Muscle layer of colon (tissue), 2 donors: ENCODE measurements around the gene DLK1.

Experiments used
- H3K27ac ChIP-seq: one replicate; pipeline ENCODE4 v1.7.0; 2013; ENCODE audit warnings: low read depth, mild to moderate bottlenecking, low read length, moderate library complexity
- H3K27me3 ChIP-seq, 2 donors: one replicate each; pipeline ENCODE4 v1.7.0; 2013; ENCODE audit warnings: low read length in 2 of 2, mild to moderate bottlenecking in 2 of 2; ENCODE audit not compliant: insufficient read depth in 2 of 2, control insufficient read depth in 1 of 2
- H3K36me3 ChIP-seq: one replicate; pipeline ENCODE4 v1.7.0; 2013; ENCODE audit warnings: mild to moderate bottlenecking, low read length; ENCODE audit not compliant: insufficient read depth
- H3K4me1 ChIP-seq: one replicate; pipeline ENCODE4 v1.7.0; 2013; ENCODE audit warnings: mild to moderate bottlenecking, low read length; ENCODE audit not compliant: insufficient read depth
- H3K4me3 ChIP-seq, 2 donors: one replicate each; pipeline ENCODE4 v1.7.0; 2013; ENCODE audit warnings: low read length in 2 of 2, low read depth in 1 of 2, mild to moderate bottlenecking in 1 of 2, moderate library complexity in 1 of 2
- H3K9ac ChIP-seq: one replicate; pipeline ENCODE4 v1.7.0; 2013; ENCODE audit warnings: low read length
- H3K9me3 ChIP-seq: one replicate; pipeline ENCODE4 v1.7.0; 2013; ENCODE audit warnings: mild to moderate bottlenecking, low read length
- donor health status: abdominal sarcoma.
- donor health status: Adenocarcinoma of cecum.

DLK1 gene

DNA sequence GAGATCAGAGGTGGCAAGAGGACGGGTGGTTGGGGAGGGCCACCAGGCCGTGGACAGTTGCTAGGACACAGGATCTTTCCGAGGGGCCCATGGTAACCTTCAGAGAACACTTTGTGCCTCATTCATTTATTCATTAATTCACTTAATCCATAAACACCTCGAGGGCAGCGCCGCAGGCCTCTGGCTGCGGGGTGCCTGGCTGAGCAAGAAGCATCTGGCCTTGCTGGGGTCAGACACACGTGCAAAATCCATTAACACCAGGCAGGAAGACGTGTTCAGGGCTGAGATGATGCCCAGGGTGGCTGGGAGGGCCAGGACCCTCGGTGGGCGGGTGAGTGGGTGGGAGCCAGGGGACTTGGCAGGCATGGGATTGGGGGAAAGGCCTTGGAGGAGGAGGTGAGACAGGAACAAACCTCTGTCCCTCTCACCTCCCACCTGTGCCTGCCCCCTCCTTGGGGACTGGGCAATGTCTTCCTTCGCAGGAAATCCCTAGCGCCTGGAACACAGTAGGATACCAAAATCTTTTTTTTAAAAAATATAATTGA lies 6.6 kb upstream of the DLK1 start:
- no peak overlapping the region for H3K4me3 ChIP-seq
- no peaks in the 10 kb centered on the region for H3K4me1 ChIP-seq
- no peaks in the 10 kb centered on the region for H3K9me3 ChIP-seq
- H3K27me3 ChIP-seq, result peaks cover 0 to 11% of the 10 kb centered on the region in 2 donors
- H3K36me3 ChIP-seq, result no peaks in the 10 kb centered on the region
- no peak overlapping the region for H3K27ac ChIP-seq
- no peak overlapping the region for H3K9ac ChIP-seq

DNA sequence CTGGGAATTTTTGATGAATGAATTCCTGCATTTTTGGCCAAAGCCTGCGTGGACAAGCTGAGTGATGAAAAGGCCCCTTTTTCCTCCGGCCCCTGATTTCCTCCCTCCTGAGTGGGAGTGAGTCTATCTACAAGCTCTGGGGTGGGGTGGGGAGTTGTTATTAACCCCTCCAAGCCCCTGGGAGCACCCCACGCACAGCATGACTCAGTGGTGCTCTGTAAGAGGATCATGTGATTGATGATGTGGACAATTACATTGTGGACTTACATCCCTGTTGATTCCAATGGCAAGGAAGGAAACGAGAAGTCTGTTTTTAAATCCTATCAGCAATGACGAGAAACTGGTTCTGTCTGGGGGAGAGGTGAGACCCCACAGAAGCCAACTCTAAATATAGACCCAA lies 5.1 kb upstream of the DLK1 start:
- H3K27ac ChIP-seq, result no peak overlapping the region
- no peak overlapping the region for H3K4me3 ChIP-seq
- H3K4me1 ChIP-seq, result no peaks in the 10 kb centered on the region
- H3K36me3 ChIP-seq, result no peaks in the 10 kb centered on the region
- H3K27me3 ChIP-seq, result peaks cover 0 to 23% of the 10 kb centered on the region in 2 donors
- H3K9me3 ChIP-seq, result no peaks in the 10 kb centered on the region
- H3K9ac ChIP-seq, result no peak overlapping the region

DNA sequence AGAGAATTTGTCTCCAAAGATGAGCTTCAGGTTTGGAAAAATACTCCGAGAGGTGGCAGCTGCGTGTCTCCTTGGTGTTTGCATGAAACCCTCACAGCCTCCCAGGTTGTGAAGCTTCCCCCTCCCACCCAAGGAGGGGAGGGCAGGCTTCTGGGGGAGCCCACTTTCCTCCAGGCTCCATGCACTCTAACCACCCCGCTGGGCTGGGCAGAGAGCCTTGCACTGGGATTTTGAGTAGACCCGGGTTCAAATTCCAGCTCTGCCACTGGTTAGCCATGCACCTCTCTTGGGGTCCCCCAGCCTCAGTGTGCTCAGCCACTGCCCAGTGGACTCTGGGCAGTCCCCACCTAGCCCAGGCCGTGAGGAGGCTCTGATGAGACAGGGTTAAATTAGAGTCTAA lies 4.3 kb upstream of the DLK1 start:
- no peaks in the 10 kb centered on the region for H3K36me3 ChIP-seq
- H3K4me3 ChIP-seq, result no peak overlapping the region
- H3K4me1 ChIP-seq, result no peaks in the 10 kb centered on the region
- H3K9me3 ChIP-seq, result no peaks in the 10 kb centered on the region
- no peak overlapping the region for H3K27ac ChIP-seq
- no peak overlapping the region for H3K9ac ChIP-seq
- peaks cover 0 to 28% of the 10 kb centered on the region in 2 donors for H3K27me3 ChIP-seq

DNA sequence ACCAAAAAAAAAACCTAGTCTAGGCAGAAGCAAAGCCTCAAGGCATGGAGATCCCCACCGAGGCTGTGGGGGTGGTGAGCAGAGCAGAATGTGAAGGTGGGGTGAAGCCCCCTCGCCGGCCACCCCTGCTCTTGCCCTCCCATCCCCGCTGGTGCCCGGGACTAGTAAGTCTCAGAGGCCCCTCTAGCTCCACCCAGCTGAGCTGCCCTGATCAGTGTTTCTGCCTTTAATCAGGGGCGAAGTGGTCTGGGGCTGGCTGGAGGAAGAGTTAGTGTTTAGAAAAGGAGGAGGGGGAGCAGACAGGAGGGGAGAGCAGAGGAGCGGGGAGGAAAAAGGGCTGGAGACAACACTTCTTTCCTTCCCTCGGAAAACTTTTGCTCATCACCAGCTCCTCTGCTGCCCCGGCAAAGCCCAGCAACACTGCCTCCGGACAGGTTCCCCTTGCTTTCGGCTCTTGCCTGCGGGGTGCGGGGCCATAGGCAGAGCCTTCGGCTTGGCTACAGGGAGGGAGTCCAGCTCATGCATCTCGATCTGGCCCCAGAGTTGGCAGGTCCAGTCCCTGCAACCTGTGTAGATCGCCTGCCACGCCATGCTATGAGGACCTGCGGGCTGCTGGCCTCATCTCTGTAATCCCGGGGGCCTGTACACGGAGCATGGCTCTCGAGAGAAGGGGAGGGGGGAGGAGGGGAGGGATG lies 3.4 kb upstream of the DLK1 start:
- Histone ChIP-seq H3K9me3 (no peaks in the 10 kb centered on the region), H3K36me3 (no peaks in the 10 kb centered on the region), H3K27me3 (peaks cover 7 to 32% of the 10 kb centered on the region in 2 donors), H3K9ac (no peak overlapping the region), H3K4me1 (no peaks in the 10 kb centered on the region), H3K4me3 (no peak overlapping the region), H3K27ac (no peak overlapping the region)

DNA sequence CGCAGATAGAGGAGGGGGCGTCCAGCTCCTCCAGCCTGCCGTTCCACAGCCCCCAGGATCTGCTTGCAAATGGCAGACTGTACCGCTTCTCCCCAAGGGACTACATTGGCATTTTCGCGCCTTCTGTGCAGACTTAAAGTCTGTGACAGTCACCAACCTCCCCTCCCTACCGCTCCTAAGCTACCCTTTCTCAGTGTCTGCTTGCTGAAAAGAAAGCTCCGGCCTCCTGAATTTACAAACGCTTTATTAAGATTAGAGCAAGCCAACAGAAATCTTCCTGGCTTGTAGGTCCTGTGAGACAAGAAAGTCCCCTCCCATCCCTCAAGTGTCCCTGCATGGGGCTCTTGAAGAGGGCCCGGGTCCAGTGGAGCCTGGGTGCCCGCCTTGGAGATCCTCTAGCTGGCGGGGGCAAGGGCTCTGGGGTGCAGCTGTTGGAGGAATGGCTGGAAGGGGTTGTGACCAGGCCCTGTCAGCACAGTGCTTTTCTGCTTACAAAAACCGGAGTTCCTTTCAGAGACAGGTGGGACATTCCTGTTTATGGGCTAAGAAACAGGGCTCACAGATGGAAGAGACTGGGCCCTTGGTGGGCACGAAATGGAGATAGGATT lies 2.8 kb upstream of the DLK1 start:
- no peaks in the 10 kb centered on the region for H3K36me3 ChIP-seq
- H3K4me1 ChIP-seq, result no peaks in the 10 kb centered on the region
- no peaks in the 10 kb centered on the region for H3K9me3 ChIP-seq
- no peak overlapping the region for H3K27ac ChIP-seq
- peaks cover 7 to 29% of the 10 kb centered on the region in 2 donors for H3K27me3 ChIP-seq
- H3K9ac ChIP-seq, result no peak overlapping the region
- H3K4me3 ChIP-seq, result no peak overlapping the region

DNA sequence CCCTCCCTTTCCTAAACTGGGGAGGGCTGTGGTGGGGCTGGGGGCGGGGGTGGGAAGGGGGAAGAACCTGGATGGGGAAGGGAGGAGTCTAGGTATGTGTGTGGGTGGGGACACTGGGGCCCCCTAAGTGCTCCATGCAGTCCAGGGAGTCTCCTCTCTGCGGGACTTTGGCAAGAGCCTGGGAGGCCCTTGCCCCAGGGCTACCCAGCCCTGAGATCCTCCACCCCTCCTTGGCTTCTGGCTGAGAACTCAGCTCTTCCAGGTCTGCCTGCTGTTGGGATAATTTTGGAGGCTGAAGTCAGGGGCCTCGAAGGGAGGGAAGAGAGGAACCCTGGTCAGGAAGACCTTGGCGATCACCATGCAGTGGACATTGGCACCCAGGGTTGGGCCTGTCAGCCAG lies 2.2 kb upstream of the DLK1 start:
- Histone ChIP-seq H3K27ac (no peak overlapping the region), H3K4me1 (no peaks in the 10 kb centered on the region), H3K9me3 (no peaks in the 10 kb centered on the region), H3K36me3 (no peaks in the 10 kb centered on the region), H3K9ac (no peak overlapping the region), H3K27me3 (peaks cover 7 to 29% of the 10 kb centered on the region in 2 donors), H3K4me3 (no peak overlapping the region)

DNA sequence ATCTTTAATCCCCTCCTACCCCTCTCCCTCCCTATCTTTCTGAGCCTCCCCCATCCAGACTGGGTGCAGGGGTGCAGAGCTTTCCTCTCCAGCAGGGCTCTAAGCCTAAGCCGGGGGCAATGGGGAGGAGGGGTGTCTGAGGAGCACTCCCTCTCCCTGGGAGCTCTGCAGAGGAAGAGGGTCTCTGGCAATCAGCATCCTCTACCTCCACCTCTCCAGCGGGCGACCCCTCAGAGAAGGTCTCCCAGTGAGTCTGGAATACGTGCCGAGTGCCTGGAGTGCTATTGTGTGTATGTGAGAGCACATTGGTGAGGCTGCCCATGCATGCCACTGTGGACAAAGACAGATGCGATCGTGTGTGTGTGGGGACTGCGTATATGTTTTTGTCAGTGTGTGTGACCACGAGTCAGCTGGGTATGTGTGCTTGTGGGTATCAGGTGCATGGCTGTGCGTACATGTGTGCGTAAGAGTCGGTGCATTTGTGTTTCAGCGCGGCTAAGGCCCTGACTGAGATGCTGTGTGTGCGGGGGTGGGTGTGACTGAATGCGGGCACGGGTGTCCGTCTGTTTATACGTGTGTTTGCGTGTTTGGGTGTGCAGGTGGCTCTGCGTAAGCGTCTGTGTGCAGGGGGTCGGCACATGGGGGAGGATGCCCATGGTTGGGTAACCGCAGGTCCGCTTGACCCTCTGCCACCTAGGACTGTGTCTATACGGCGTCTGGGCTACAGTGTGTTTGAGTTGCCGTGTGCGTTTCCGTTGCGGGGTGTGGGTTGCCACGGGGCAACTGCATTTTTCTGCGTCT lies 905 bp upstream of the DLK1 start:
- no peak overlapping the region for H3K9ac ChIP-seq
- H3K27ac ChIP-seq, result no peak overlapping the region
- H3K4me3 ChIP-seq, result no peak overlapping the region
- no peaks in the 10 kb centered on the region for H3K4me1 ChIP-seq
- no peaks in the 10 kb centered on the region for H3K36me3 ChIP-seq
- peaks cover 7 to 30% of the 10 kb centered on the region in 2 donors for H3K27me3 ChIP-seq
- H3K9me3 ChIP-seq, result no peaks in the 10 kb centered on the region

DNA sequence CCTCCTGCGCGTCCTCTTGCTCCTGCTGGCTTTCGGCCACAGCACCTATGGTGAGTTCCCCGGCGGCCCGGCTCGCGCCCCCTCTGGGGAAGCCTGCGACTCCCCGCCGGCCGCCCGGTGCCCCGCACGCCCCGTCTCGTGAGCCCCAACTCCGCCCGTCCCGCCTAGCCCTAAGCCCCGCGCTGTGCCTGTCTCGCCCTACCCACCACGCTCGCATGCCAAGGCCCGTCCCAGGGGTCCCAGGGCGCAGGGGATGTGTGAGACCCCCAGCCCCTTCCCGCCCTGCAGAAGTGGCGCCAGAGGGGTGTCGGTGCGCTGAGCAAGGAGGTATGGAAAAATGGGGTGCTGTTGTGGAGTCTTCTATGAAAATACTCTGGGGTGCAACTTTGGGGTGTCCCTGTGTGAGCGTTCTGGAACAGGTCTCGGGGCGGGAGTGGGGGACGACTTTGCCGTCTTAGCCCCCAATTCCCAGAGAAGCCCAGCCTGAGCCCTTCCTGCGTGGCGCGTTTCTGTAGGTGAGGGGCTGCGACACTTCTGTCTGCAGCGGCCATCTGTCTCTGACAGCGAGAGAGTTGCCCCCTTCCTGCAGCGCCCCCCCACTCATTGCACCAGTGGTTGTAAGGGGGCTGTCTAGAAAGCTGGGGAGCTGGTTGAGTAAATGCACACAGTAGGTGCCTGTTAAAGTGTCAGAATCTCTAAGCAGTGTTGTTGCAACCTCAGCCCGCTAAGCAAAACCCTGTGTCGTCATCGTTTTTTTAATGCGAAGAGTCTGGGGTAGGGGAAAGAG lies 587 bp downstream of the DLK1 start:
- no peaks in the 10 kb centered on the region for H3K9me3 ChIP-seq
- peaks cover 7 to 35% of the 10 kb centered on the region in 2 donors for H3K27me3 ChIP-seq
- H3K4me1 ChIP-seq, result no peaks in the 10 kb centered on the region
- H3K27ac ChIP-seq, result no peak overlapping the region
- no peak overlapping the region for H3K4me3 ChIP-seq
- no peaks in the 10 kb centered on the region for H3K36me3 ChIP-seq
- no peak overlapping the region for H3K9ac ChIP-seq

DNA sequence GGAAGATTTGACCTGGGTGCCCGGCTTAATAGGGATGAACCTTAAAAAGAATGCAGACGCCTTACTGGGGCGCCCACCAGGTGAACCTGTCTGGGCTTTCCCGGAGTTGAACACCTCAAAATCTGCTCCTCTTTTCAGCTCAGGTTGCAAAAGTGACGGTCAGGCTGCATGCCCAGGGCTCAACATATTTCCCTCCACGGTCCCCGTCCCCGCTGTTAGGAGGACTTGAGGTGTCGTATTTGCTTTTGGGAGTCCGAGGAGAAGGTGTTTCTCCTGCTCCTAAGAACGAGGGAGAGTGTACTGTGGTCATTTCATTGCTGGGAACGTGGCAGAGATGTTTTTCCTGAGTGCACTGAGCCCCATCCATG lies 1.2 kb downstream of the DLK1 start:
- Histone ChIP-seq H3K9ac (no peak overlapping the region), H3K27me3 (peaks cover 7 to 35% of the 10 kb centered on the region in 2 donors)

DNA sequence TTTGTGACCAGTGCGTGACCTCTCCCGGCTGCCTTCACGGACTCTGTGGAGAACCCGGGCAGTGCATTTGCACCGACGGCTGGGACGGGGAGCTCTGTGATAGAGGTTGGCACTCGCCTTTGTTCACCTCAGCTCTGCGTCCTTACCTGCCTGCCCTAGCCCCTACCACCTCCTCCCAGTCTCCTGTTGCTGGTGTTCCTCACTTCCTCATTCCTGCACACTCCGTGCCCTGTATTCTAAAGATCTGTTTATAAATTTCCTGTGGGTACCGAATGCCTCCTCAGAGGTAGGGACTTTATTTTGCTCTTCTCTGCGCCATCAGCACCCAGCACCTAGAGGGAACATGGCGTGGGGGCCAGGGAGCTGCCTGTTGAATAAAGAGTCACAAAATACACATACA lies 2.3 kb downstream of the DLK1 start:
- no peak overlapping the region for H3K9ac ChIP-seq
- no peak overlapping the region for H3K4me3 ChIP-seq
- H3K9me3 ChIP-seq, result no peaks in the 10 kb centered on the region
- peaks cover 7 to 35% of the 10 kb centered on the region in 2 donors for H3K27me3 ChIP-seq
- H3K27ac ChIP-seq, result no peak overlapping the region
- no peaks in the 10 kb centered on the region for H3K4me1 ChIP-seq
- H3K36me3 ChIP-seq, result no peaks in the 10 kb centered on the region

More for the DNA sequence above, 1.2 kb downstream of the DLK1 start:
- no peak overlapping the region for H3K4me3 ChIP-seq
- H3K27ac ChIP-seq, result no peak overlapping the region
- H3K36me3 ChIP-seq, result no peaks in the 10 kb centered on the region
- no peaks in the 10 kb centered on the region for H3K4me1 ChIP-seq
- no peaks in the 10 kb centered on the region for H3K9me3 ChIP-seq

DNA sequence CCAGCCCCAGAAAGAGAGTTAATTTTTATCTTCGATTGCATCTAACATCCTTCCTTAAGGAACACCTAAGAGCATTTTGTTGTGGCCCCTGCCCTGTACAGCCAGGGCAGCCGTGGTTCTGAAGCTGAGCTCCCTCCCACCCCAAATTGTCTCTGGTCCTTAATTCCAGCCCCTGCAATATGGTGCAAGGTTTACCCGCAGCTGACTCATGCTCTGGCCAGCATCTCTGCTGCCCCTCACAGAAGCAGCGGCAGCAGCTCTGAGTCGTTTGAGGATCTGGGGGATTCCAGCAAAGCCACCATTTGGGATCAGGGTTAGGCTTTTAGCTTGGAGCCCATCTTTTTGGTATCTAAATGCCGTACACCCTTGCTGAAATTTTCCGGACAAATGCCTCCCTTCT lies 3.3 kb downstream of the DLK1 start:
- no peak overlapping the region for H3K4me3 ChIP-seq
- H3K27me3 ChIP-seq, result peaks cover 7 to 31% of the 10 kb centered on the region in 2 donors
- no peaks in the 10 kb centered on the region for H3K9me3 ChIP-seq
- H3K27ac ChIP-seq, result no peak overlapping the region
- H3K36me3 ChIP-seq, result no peaks in the 10 kb centered on the region
- H3K9ac ChIP-seq, result no peak overlapping the region
- H3K4me1 ChIP-seq, result no peaks in the 10 kb centered on the region
